SU-DHL-6 (cell line): Measurements from ENCODE around the gene BCL2L13.

Experiments used
- H2AFZ ChIP-seq: fragments of 200-600 bp; sonication (generic); 2 replicates; pipeline ENCODE4 v1.6.1; 2014; ENCODE audit warnings: low read depth, mild to moderate bottlenecking, moderate library complexity, mixed read lengths, antibody characterized with exemption, low read length; ENCODE audit not compliant: severe bottlenecking
- H3F3A ChIP-seq: fragments of 200-600 bp; shearing (Covaris generic); 2 replicates; pipeline ENCODE4 v1.6.0; 2016; ENCODE audit warnings: antibody characterized with exemption, mild to moderate bottlenecking; ENCODE audit not compliant: insufficient read depth
- H3K27ac ChIP-seq: fragments of 200-600 bp; sonication (generic); 2 replicates; pipeline ENCODE4 v1.5.1; 2016; ENCODE audit warnings: low read depth, mild to moderate bottlenecking, low read length, moderate library complexity, mixed read lengths
- H3K27me3 ChIP-seq: fragments of 200-600 bp; sonication (generic), shearing (Covaris generic); 2 replicates; pipeline ENCODE4 v1.6.0; 2014; ENCODE audit warnings: mild to moderate bottlenecking, low read length
- H3K36me3 ChIP-seq: fragments of 200-600 bp; sonication (generic); 2 replicates; pipeline ENCODE4 v1.6.1; 2014; ENCODE audit warnings: mild to moderate bottlenecking, low read length, mixed read lengths
- H3K4me2 ChIP-seq: fragments of 300-600, 200-600 bp; shearing (Covaris generic), sonication (generic); 2 replicates; pipeline ENCODE4 v1.6.0; 2014; ENCODE audit warnings: low read length, low read depth, mild to moderate bottlenecking; ENCODE audit not compliant: poor library complexity, severe bottlenecking
- H3K4me3 ChIP-seq: fragments of 200-600 bp; sonication (generic); 2 replicates; pipeline ENCODE4 v1.5.1; 2014; ENCODE audit warnings: antibody characterized with exemption, low read length, mild to moderate bottlenecking, mixed read lengths; ENCODE audit not compliant: insufficient read depth, poor library complexity, severe bottlenecking
- H3K79me2 ChIP-seq: fragments of 200-600 bp; sonication (generic); 2 replicates; pipeline ENCODE4 v1.6.1; 2014; ENCODE audit warnings: mild to moderate bottlenecking, low read length, moderate library complexity; ENCODE audit not compliant: insufficient read depth
- H3K9ac ChIP-seq: fragments of 200-600 bp; sonication (generic); 2 replicates; pipeline ENCODE4 v1.7.0; 2014; ENCODE audit warnings: mild to moderate bottlenecking, low read length
- H3K9me2 ChIP-seq: fragments of 200-600 bp; sonication (generic); replicated peaks from 2 replicates; pipeline ENCODE4 v1.6.1; 2014; ENCODE audit warnings: low read length; ENCODE audit not compliant: insufficient read depth
- H3K9me3 ChIP-seq: fragments of 200-600 bp; sonication (generic); 2 replicates; pipeline ENCODE4 v1.6.1; 2014; ENCODE audit warnings: low read length, mixed read lengths; ENCODE audit not compliant: insufficient read depth
- H4K20me1 ChIP-seq: fragments of 200-600 bp; sonication (generic); 2 replicates; pipeline ENCODE4 v1.6.1; 2014; ENCODE audit warnings: low read depth, mild to moderate bottlenecking, antibody characterized with exemption, low read length, moderate library complexity, mixed read lengths
- CTCF ChIP-seq: fragments of 200-600 bp; sonication (generic); IDR thresholded peaks from one replicate; pipeline ENCODE4 v1.5.1; 2017; ENCODE audit warnings: antibody characterized with exemption, mild to moderate bottlenecking, low read length, moderate library complexity; ENCODE audit not compliant: insufficient read depth, poor library complexity, severe bottlenecking
- EZH2phosphoT487 ChIP-seq: fragments of 200-600 bp; sonication (generic), shearing (Covaris generic); conservative IDR thresholded peaks from 2 replicates; pipeline ENCODE4 v1.6.1; 2018; ENCODE audit warnings: mild to moderate bottlenecking, antibody characterized with exemption, low read length, moderate library complexity, mixed read lengths

BCL2L13 gene

GRCh38 chr22:17592201-17592600 is 46.4 kb upstream of the BCL2L13 start:
- no peaks in the 10 kb centered on the region for H3K9me2 ChIP-seq
- H3K79me2 ChIP-seq = no peaks in the 10 kb centered on the region
- peaks cover 2% of the 10 kb centered on the region; the same call in 1 of the 2 replicates for H3K36me3 ChIP-seq
- H3K9me3 ChIP-seq = no peaks in the 10 kb centered on the region
- H3F3A ChIP-seq = no peaks in the 10 kb centered on the region; the same call in 1 of the 2 replicates
- no peak overlapping the region for H3K4me3 ChIP-seq
- no peak overlapping the region for H3K4me2 ChIP-seq
- H4K20me1 ChIP-seq = no peaks in the 10 kb centered on the region
- no peak overlapping the region for H3K9ac ChIP-seq
- no peaks in the 10 kb centered on the region for H3K27me3 ChIP-seq
- H3K27ac ChIP-seq = no peak overlapping the region
- TF ChIP-seq CTCF (no peak), EZH2phosphoT487 (no peak)
- H2AFZ ChIP-seq = no peak overlapping the region

- no peak overlapping the region for H2AFZ ChIP-seq
- no peaks in the 10 kb centered on the region for H3K9me3 ChIP-seq
- no peaks in the 10 kb centered on the region for H4K20me1 ChIP-seq
- no peak for TF ChIP-seq CTCF
- no peak for TF ChIP-seq EZH2phosphoT487
- H3K27ac ChIP-seq = no peak overlapping the region
- H3K79me2 ChIP-seq = no peaks in the 10 kb centered on the region
- H3K9me2 ChIP-seq = no peaks in the 10 kb centered on the region
- H3K4me3 ChIP-seq = no peak overlapping the region
- H3K4me2 ChIP-seq = no peak overlapping the region
- no peaks in the 10 kb centered on the region for H3K27me3 ChIP-seq
- no peaks in the 10 kb centered on the region; the same call in 1 of the 2 replicates for H3F3A ChIP-seq
- peaks cover 2% of the 10 kb centered on the region; the same call in 1 of the 2 replicates for H3K36me3 ChIP-seq
- H3K9ac ChIP-seq = no peak overlapping the region
Observed at GRCh38 chr22:17596226-17596625, 42.3 kb upstream of the BCL2L13 start.

- no peak overlapping the region for H3K9ac ChIP-seq
- TF ChIP-seq CTCF (no peak), EZH2phosphoT487 (no peak)
- H3K27me3 ChIP-seq = no peaks in the 10 kb centered on the region
Observed at GRCh38 chr22:17597217-17597616, 41.3 kb upstream of the BCL2L13 start.

More at GRCh38 chr22:17597217-17597616, 41.3 kb upstream of the BCL2L13 start:
- Histone ChIP-seq H3K79me2 (no peaks in the 10 kb centered on the region), H3K27ac (no peak overlapping the region), H3F3A (no peaks in the 10 kb centered on the region; the same call in 1 of the 2 replicates), H3K4me3 (no peak overlapping the region), H3K4me2 (no peak overlapping the region), H2AFZ (no peak overlapping the region), H3K36me3 (peaks cover 2% of the 10 kb centered on the region; the same call in 1 of the 2 replicates), H4K20me1 (no peaks in the 10 kb centered on the region), H3K9me3 (no peaks in the 10 kb centered on the region), H3K9me2 (no peaks in the 10 kb centered on the region)
